HUES48 (cell line): ENCODE measurements around the gene ARHGEF3.
A peak's percentile ranks its signal among the peaks of the same experiment; 100 is the strongest.

ENCODE experiments used
- H3K27ac ChIP-seq: one replicate; pipeline ENCODE4 v1.7.0; 2013; ENCODE audit warnings: low read depth, low read length, inconsistent platforms
- H3K27me3 ChIP-seq: 2 replicates; pipeline ENCODE4 v1.6.1; 2013; ENCODE audit warnings: mild to moderate bottlenecking, low read length; ENCODE audit not compliant: control insufficient read depth, insufficient read depth
- H3K36me3 ChIP-seq: 2 replicates; pipeline ENCODE4 v1.6.1; 2013; ENCODE audit warnings: low read length; ENCODE audit not compliant: control insufficient read depth, insufficient read depth
- H3K4me1 ChIP-seq: 2 replicates; pipeline ENCODE4 v1.6.1; 2013; ENCODE audit warnings: mild to moderate bottlenecking, low read length; ENCODE audit not compliant: control insufficient read depth, insufficient read depth
- H3K4me3 ChIP-seq: 2 replicates; pipeline ENCODE4 v1.5.1; 2013; ENCODE audit warnings: mild to moderate bottlenecking, low read depth, low read length
- H3K9ac ChIP-seq: 2 replicates; pipeline ENCODE4 v1.6.1; 2013; ENCODE audit warnings: mild to moderate bottlenecking, low read depth, low read length, moderate library complexity
- H3K9me3 ChIP-seq: 2 replicates; pipeline ENCODE4 v1.6.1; 2013; ENCODE audit warnings: low read length; ENCODE audit not compliant: control insufficient read depth, insufficient read depth

The ARHGEF3 gene

DNA sequence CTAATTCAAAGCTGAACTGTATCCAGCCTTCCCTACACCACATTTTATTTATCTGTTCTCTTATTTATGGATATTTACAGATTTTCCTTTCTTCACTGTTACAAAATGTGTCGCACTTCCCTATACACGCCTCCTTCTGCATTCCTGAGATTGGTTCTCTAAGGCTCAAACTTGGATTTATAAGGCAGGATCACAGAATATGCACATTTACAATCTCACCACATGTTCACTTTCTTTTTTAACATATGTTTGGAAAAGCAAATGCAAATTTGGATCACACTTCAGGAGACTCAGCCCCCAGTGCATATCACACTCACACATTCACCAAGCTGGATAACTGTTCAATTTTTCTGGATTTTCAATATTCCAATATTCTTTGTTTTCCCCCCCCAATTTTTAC lies 31.8 kb upstream of the ARHGEF3 start:
- no peak overlapping the region for H3K9ac ChIP-seq
- no peak overlapping the region for H3K27ac ChIP-seq
- no peaks in the 10 kb centered on the region for H3K9me3 ChIP-seq
- H3K4me3 ChIP-seq = no peak overlapping the region
- H3K27me3 ChIP-seq = no peaks in the 10 kb centered on the region
- no peaks in the 10 kb centered on the region for H3K4me1 ChIP-seq
- no peaks in the 10 kb centered on the region for H3K36me3 ChIP-seq

DNA sequence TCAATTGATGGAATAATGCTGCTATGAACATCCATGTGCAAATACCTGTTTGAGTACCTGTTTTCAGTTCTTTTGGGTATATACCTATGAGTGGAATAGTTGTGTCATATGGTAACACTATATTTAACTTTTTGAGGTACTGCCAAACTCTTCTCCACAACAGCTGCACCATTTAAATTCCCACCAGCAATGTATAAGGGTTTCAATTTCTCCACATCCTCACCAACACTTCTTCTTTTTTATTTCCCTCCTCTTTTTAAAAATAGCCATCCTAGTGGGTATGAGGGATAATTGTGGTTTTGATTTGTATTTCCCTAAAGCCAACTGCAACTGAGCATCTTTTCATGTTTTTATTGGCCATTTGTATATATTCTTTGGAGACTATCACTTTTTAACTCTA lies 31.3 kb upstream of the ARHGEF3 start:
- H3K27ac ChIP-seq = no peak overlapping the region
- no peak overlapping the region for H3K4me3 ChIP-seq
- H3K9ac ChIP-seq = no peak overlapping the region
- no peaks in the 10 kb centered on the region for H3K36me3 ChIP-seq
- no peaks in the 10 kb centered on the region for H3K4me1 ChIP-seq
- H3K9me3 ChIP-seq = no peaks in the 10 kb centered on the region
- no peaks in the 10 kb centered on the region for H3K27me3 ChIP-seq

DNA sequence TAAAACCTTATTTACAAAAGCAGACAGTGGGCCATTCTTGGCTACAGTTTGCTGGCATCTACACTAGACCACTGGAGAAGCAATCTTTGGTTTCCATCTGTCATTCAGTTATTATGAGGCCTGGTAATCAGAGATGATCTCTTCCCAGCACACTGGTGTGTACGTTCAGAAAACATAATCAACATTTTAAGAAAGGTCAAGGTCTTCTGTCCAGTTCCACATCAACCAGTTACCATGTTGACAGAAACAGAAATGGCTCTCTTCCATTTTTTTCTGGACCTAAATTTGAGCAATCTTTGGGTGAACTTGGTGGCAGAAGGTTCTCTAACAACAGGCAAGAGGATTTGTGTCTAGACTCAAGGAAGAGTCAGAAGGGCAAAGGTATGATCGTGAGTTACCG lies 29.8 kb upstream of the ARHGEF3 start:
- H3K9ac ChIP-seq = no peak overlapping the region
- no peaks in the 10 kb centered on the region for H3K4me1 ChIP-seq
- H3K27ac ChIP-seq = no peak overlapping the region
- no peaks in the 10 kb centered on the region for H3K9me3 ChIP-seq
- no peaks in the 10 kb centered on the region for H3K27me3 ChIP-seq
- H3K36me3 ChIP-seq = no peaks in the 10 kb centered on the region
- H3K4me3 ChIP-seq = no peak overlapping the region

DNA sequence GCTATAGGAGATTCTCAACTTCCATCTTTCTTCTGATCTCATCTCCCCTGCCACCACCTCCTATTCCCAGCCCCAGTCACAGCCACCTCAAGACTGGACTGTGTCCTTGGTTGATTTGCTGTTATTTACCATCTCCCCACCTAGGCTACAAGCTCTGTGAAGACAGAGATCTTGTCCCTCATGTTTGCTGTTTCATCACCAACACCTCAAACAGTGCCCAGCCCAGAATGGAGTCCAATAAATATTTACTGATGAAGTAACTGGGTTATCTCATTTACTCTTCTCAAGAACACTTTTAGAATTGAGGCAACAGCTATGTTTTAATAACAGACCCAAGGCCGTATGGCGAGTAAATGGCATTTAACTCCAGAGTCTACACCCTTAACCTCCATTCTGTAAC lies 29.1 kb upstream of the ARHGEF3 start:
- Histone ChIP-seq H3K4me3 (no peak overlapping the region), H3K27ac (no peak overlapping the region), H3K9ac (no peak overlapping the region), H3K27me3 (no peaks in the 10 kb centered on the region), H3K36me3 (no peaks in the 10 kb centered on the region), H3K9me3 (no peaks in the 10 kb centered on the region), H3K4me1 (no peaks in the 10 kb centered on the region)

DNA sequence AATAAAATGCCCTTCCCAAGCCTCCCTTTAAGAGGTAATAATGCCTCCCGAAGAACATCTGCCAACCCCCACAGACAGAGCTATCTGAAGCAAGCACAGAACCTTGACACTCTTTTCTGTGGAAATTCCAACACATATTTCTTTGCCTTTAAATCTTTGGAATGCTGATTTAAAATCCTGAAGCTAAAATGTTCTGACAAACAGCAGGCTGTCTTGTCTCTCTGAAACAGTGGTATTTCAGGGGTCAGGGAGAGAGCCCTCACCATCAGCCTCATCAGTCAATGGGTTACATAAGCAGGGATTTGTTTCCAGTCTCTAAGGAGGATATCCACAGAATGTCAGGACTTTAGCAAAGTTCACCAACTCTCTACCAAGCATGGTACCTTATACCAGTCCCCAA lies 27.8 kb upstream of the ARHGEF3 start:
- peaks cover 3% of the 10 kb centered on the region for H3K4me1 ChIP-seq
- H3K36me3 ChIP-seq = no peaks in the 10 kb centered on the region
- H3K27me3 ChIP-seq = no peaks in the 10 kb centered on the region
- no peak overlapping the region for H3K4me3 ChIP-seq
- H3K9me3 ChIP-seq = no peaks in the 10 kb centered on the region
- H3K27ac ChIP-seq = no peak overlapping the region
- H3K9ac ChIP-seq = no peak overlapping the region

DNA sequence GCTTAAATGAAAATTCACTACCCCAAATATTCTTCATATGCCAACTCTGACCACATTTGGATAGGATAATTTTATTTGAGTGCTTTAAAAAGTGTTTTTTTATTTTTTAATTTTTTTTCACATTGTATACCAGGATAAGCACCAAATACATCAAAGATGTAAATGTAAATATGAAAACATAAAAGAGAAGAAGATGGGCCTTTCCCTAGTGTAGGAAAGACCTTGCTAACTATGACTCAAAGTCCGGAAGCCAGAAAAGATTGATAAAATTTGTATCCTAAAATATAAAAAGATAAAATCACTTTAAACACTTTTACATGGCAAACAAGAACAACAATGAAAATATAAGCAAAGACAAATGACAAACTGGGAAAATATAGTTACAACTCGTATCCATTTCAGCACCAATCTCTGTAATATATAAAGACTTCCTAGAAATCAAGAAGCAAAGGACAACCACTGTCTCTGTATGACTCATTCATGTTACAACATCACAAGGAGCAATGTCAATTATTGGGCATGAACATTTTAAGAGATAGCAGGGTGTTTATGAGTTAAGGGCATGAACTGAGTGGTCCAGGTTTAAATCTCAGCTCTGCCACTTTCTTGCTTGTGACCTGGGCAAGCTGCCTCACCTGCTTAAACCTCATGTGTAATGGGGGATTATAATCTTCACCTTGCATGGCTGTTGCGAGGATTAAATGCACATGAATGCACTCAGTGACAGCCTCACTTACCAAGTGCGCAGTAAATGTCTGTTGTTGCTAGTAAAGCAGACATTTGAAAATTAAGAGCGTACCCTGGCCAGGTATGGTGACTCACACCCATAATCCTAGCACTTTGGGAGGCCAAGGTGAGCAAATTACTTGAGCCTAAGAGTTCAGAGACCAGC lies 25.3 kb upstream of the ARHGEF3 start:
- Histone ChIP-seq H3K36me3 (no peaks in the 10 kb centered on the region), H3K9me3 (no peaks in the 10 kb centered on the region), H3K27me3 (no peaks in the 10 kb centered on the region), H3K4me1 (peaks cover 25% of the 10 kb centered on the region), H3K9ac (no peak overlapping the region), H3K27ac (no peak overlapping the region), H3K4me3 (no peak overlapping the region)

DNA sequence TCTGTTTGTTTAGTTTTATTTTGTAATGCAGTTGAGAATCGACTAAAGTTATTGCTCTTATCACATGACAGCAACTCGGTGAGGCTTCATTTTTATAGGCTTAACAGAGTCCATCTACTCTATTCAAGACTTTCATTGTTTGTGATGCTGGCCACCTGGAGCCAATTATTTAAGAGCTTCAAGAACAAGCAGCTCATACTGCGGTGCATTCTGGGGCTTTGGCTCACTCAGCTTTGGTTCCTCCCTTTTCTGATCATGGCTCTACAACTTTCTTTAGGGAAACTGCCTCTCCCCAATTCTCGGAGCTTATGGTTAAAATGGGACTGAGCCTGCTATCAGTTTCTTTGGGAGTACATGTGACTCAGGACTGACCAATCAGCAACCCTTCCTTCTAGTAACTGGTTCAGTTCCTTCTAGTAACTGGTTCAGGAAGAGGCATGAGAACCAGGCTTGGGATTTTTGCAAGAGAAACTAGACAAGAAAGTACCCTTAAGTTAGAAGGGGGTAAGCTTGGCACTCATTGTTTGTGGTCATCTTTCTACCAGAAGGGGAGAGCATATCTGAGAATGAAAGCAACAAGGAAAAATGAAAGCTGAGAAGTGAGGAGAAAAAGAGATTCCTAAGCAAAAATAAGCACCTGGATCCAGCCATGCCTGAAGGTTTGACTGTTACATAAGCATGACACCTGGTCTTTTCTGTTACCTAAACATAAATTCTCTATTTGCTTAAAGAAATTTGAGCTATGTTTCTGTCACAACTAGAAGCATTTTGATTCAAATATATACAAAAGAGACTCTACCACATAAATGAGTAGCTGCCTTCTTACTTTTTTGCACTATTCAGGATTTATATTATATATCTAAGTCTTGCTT lies 24.1 kb upstream of the ARHGEF3 start:
- no peaks in the 10 kb centered on the region for H3K9me3 ChIP-seq
- H3K9ac ChIP-seq = no peak overlapping the region
- H3K27me3 ChIP-seq = no peaks in the 10 kb centered on the region
- peaks cover 25% of the 10 kb centered on the region for H3K4me1 ChIP-seq
- H3K27ac ChIP-seq = no peak overlapping the region
- no peaks in the 10 kb centered on the region for H3K36me3 ChIP-seq
- no peak overlapping the region for H3K4me3 ChIP-seq

DNA sequence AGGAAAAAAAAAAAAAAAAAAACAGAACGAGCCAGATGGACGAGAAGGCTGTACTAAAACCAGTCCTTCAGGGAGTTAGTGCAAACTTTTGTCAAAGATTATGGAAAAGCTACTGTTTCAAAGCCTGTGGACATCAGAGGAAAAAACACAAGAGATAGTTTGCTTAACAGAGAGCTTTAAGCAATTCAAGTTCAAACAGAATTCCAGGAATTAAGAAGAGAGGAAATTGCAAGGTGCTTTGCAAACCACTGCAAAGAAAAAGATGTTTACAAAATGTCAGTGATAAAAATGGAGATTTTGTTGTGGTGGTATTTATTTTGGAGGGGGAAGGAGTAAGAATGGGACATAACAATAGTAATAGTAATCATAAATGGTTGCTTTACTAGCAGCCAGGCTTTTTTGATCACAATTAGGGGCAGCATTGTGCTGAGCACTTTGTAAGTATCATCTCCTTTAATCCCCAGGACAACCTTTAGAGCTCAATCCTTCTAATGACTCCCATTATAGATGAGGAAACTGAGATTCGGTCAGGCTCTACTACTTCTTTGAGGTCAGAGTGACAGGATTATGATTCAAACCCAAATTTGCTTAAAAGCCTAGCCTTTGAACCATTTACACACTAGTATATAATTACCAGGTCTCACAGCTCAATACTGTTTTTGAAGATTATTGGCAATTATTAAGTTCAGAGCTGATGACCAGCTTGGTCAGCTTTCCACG lies 22.4 kb upstream of the ARHGEF3 start:
- Histone ChIP-seq H3K36me3 (no peaks in the 10 kb centered on the region), H3K4me3 (0 out of 2 replicates have a peak overlapping the region, but pooled peaks have one; percentile 20), H3K9ac (no peak overlapping the region), H3K27me3 (no peaks in the 10 kb centered on the region), H3K4me1 (peaks cover 26% of the 10 kb centered on the region), H3K9me3 (no peaks in the 10 kb centered on the region), H3K27ac (peak overlapping the region; percentile 77)

DNA sequence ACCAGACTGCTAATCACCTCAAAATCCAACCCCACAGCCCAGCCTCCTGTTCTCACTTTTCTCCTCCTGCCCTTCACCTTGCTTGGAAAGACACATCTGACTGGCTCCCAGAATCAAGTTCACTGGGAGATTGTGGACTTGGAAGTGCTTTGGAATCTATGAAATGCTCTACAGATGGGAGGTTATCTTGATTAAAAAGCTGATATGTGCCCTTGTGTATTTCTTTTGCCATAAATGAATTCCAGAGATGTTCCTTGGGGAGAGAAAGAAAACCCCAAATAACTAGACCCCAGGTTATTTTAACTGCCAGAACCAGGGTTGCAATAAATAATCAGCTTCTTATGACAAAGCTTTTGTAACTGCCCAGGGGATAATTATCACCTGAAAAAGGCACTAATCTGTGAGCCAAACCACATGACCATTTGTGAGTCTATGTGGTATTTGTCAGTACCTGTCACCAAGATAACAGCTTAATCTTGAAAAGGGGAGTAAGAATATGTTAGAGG lies 21.7 kb upstream of the ARHGEF3 start:
- H3K36me3 ChIP-seq = no peaks in the 10 kb centered on the region
- H3K4me1 ChIP-seq = peaks cover 28% of the 10 kb centered on the region
- H3K4me3 ChIP-seq = 0 out of 2 replicates have a peak overlapping the region, but pooled peaks have one; percentile 20
- H3K27ac ChIP-seq = peak overlapping the region; percentile 77
- H3K9me3 ChIP-seq = no peaks in the 10 kb centered on the region
- no peak overlapping the region for H3K9ac ChIP-seq
- no peaks in the 10 kb centered on the region for H3K27me3 ChIP-seq

DNA sequence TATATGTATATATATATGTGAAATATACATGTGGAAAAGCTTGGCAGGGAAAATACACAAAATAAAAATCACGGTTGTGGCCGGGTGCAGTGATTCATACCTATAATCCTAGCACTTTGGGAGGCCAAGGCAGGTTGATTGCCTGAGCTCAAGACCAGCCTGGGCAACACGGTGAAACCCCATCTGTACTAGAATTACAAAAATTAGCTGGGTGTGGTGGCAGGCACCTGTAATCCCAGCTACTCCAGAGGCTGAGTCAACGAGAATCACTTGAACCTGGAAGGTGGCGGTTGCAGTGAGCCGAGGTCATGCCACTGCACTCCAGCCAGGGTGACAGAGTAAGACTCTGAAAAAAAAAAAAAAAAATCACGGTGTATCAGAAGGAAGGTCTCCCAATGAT lies 20.8 kb upstream of the ARHGEF3 start:
- no peaks in the 10 kb centered on the region for H3K27me3 ChIP-seq
- no peak overlapping the region for H3K4me3 ChIP-seq
- no peak overlapping the region for H3K9ac ChIP-seq
- peaks cover 28% of the 10 kb centered on the region for H3K4me1 ChIP-seq
- H3K27ac ChIP-seq = no peak overlapping the region
- no peaks in the 10 kb centered on the region for H3K9me3 ChIP-seq
- no peaks in the 10 kb centered on the region for H3K36me3 ChIP-seq
